ENCODE data around the gene SZT2.

The SZT2 gene

GRCh38 chr1:43444151-43444828, 54.6 kb downstream of the SZT2 start:
- no peaks in the 10 kb centered on the region for H3K27me3 ChIP-seq
- H3K9me3 ChIP-seq, result no peaks in the 10 kb centered on the region
- intact Hi-C loops (cut with DNase I; ENCODE audit: low total_unique reads), result no loop called here
- no peak overlapping the region for H3K4me3 ChIP-seq
- TF ChIP-seq CTCF (IDR thresholded peaks at IDR 0.05), result no peak
- peak in 1 of 2 donors; percentile 46 for DNase-seq
- H3K36me3 ChIP-seq, result peaks cover 83 to 100% (median 87%) of the 10 kb centered on the region in 3 donors
- H3K27ac ChIP-seq, result no peak overlapping the region
- no peaks in the 10 kb centered on the region for H3K4me1 ChIP-seq

GRCh38 chr1:43444836-43445235, 55.1 kb downstream of the SZT2 start:
- no peak for TF ChIP-seq CTCF (IDR thresholded peaks at IDR 0.05)

GRCh38 chr1:43445606-43446387, 56.1 kb downstream of the SZT2 start:
- H3K4me3 ChIP-seq, result no peak overlapping the region
- H3K36me3 ChIP-seq, result peaks cover 84 to 100% (median 98%) of the 10 kb centered on the region in 3 donors
- peak; percentile 7 to 47 for DNase-seq
- no peak overlapping the region for H3K27ac ChIP-seq
- H3K9me3 ChIP-seq, result no peaks in the 10 kb centered on the region
- TF ChIP-seq CTCF (IDR thresholded peaks at IDR 0.05), result no peak
- peaks cover 0 to 2% (median 0%) of the 10 kb centered on the region in 4 donors for H3K4me1 ChIP-seq
- H3K27me3 ChIP-seq, result no peaks in the 10 kb centered on the region
- intact Hi-C loops (cut with DNase I; ENCODE audit: low total_unique reads), result no loop called here

More at GRCh38 chr1:43444836-43445235, 55.1 kb downstream of the SZT2 start:
- no peak overlapping the region for H3K27ac ChIP-seq
- no peaks in the 10 kb centered on the region for H3K4me1 ChIP-seq
- intact Hi-C loops (cut with DNase I; ENCODE audit: low total_unique reads), result no loop called here
- DNase-seq, result peak in 1 of 2 donors; percentile 7
- H3K4me3 ChIP-seq, result no peak overlapping the region
- H3K27me3 ChIP-seq, result no peaks in the 10 kb centered on the region
- peaks cover 86 to 100% (median 91%) of the 10 kb centered on the region in 3 donors for H3K36me3 ChIP-seq
- H3K9me3 ChIP-seq, result no peaks in the 10 kb centered on the region

- peaks cover 84 to 100% (median 98%) of the 10 kb centered on the region in 3 donors for H3K36me3 ChIP-seq
- H3K27ac ChIP-seq, result no peak overlapping the region
- no peaks in the 10 kb centered on the region for H3K9me3 ChIP-seq
- H3K4me3 ChIP-seq, result no peak overlapping the region
- no peaks in the 10 kb centered on the region for H3K27me3 ChIP-seq
- DNase-seq, result peak; percentile 0 to 37
- no peak for TF ChIP-seq CTCF (IDR thresholded peaks at IDR 0.05)
- peaks cover 0 to 2% (median 0%) of the 10 kb centered on the region in 4 donors for H3K4me1 ChIP-seq
- intact Hi-C loops (cut with DNase I; ENCODE audit: low total_unique reads), result no loop called here
Measured at GRCh38 chr1:43446388-43446740, 56.7 kb downstream of the SZT2 start.

- Histone ChIP-seq H3K4me1 (peaks cover 0 to 2% (median under 1%) of the 10 kb centered on the region in 4 donors), H3K27ac (no peak overlapping the region), H3K9me3 (no peaks in the 10 kb centered on the region), H3K27me3 (no peaks in the 10 kb centered on the region), H3K36me3 (peaks cover 81 to 100% (median 97%) of the 10 kb centered on the region in 3 donors), H3K4me3 (no peak overlapping the region)
- intact Hi-C loops (cut with DNase I; ENCODE audit: low total_unique reads), result no loop called here
- DNase-seq, result peak; percentile 16 to 62
- no peak for TF ChIP-seq CTCF (IDR thresholded peaks at IDR 0.05)
Measured at GRCh38 chr1:43446881-43447835, 57.5 kb downstream of the SZT2 start.
